Suprapubic skin (tissue), 4 donors: ENCODE data around the gene SGPL1.

Source experiments
- EP300 ChIP-seq: sonication (generic); formaldehyde crosslinking; IDR thresholded peaks from one replicate; pipeline ENCODE4 v1.6.1; 2017; ENCODE audit warnings: antibody characterized with exemption
- POLR2A ChIP-seq, 2 donors: fragments of 450-650 bp; IDR thresholded peaks; one replicate each; pipeline ENCODE4 v1.6.1; 2017; ENCODE audit warnings: antibody characterized with exemption in 2 of 2, mild to moderate bottlenecking in 2 of 2, moderate library complexity in 2 of 2
- POLR2AphosphoS5 ChIP-seq, 3 donors: sonication (generic); formaldehyde crosslinking; IDR thresholded peaks; one replicate each; pipeline ENCODE4 v1.6.1; 2017; ENCODE audit warnings: antibody characterized with exemption in 3 of 3
- TF ChIP-seq, protein P1 (sequence below), 2 donors: fragments of 200-600 bp in 1 of 2; fragments of 450-650 bp in 1 of 2; sonication (generic) in 1 of 2; IDR thresholded peaks; one replicate each; pipeline ENCODE4 v1.5.1; 2016 to 2019; ENCODE audit warnings: antibody characterized with exemption in 2 of 2, mild to moderate bottlenecking in 1 of 2, moderate library complexity in 1 of 2

DNA sequence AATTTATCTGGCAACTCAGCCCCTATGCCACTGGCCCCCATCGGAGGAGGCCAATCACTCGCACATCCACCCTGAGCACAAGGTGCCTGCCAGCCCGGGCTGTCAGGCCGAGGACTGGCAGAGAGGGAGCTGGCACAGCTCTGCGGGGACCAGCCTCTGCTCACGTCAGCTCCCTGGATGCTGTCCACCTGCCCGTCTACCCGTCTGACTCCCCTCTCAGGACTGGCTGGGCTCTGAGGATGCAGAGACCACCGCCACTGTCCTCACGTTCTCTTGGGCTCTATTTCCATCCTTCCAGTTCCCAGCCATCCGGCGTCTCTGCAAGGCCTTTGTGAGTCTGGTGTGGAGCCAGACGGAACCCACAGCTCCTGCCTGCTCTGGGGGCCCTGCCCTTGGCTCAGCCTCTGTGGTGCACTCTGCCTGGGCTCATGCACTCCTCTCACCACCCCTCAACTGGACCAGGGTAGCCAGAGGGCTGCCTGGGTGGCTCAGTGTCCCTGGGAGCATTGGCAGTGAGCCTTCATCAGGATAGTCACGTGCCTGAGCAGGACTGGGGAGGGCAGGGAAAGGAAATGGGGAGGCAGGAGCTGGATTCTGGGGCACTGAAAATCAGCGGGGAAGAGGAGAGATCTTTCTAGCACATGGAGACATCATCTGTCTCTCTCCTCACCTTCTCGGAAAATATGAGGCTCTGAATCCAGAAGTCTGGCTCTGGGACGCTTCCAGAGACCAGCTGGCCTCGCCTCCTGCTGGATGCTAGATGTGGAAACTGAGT, 110.7 kb downstream of the SGPL1 start:
- TF ChIP-seq, protein P1, sequence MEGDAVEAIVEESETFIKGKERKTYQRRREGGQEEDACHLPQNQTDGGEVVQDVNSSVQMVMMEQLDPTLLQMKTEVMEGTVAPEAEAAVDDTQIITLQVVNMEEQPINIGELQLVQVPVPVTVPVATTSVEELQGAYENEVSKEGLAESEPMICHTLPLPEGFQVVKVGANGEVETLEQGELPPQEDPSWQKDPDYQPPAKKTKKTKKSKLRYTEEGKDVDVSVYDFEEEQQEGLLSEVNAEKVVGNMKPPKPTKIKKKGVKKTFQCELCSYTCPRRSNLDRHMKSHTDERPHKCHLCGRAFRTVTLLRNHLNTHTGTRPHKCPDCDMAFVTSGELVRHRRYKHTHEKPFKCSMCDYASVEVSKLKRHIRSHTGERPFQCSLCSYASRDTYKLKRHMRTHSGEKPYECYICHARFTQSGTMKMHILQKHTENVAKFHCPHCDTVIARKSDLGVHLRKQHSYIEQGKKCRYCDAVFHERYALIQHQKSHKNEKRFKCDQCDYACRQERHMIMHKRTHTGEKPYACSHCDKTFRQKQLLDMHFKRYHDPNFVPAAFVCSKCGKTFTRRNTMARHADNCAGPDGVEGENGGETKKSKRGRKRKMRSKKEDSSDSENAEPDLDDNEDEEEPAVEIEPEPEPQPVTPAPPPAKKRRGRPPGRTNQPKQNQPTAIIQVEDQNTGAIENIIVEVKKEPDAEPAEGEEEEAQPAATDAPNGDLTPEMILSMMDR (IDR thresholded peaks at IDR 0.05) = no peak
- TF ChIP-seq EP300 (no peak), POLR2AphosphoS5 (IDR thresholded peaks at IDR 0.05) (no peak), POLR2A (IDR thresholded peaks at IDR 0.05) (no peak)
